Heart right ventricle (tissue), 16 donors: Measurements from ENCODE around the gene PABPC1L. TPM values are rescaled to one million over a fixed set of nuclear protein-coding genes. Genes with fewer than 3 reads are reported as not detected.

Experiments used
- ATAC-seq, 8 donors: fragments of 200-7000 bp; cut with Tn5 transposase; one replicate each; pipeline ENCODE4 v1.9.1; 2020; ENCODE audit warnings: mild to moderate bottlenecking in 8 of 8, moderate library complexity in 8 of 8, moderate number of reproducible peaks in 1 of 8
- DNase-seq, 2 donors: peaks; one replicate each; pipeline ENCODE4 v3.0.0-alpha.2; 2020
- H3K27ac ChIP-seq, 10 donors: fragments of 200-600 bp; sonication (generic) in 2 of 10; one replicate each; pipeline versions ENCODE4 v1.5.0 to v1.8.0; 2020 to 2022; ENCODE audit warnings: mild to moderate bottlenecking in 3 of 10
- H3K27me3 ChIP-seq, 7 donors: fragments of 200-600 bp; one replicate each; pipeline ENCODE4 v1.8.0; 2021 to 2022; ENCODE audit warnings: mild to moderate bottlenecking in 2 of 7
- H3K36me3 ChIP-seq, 9 donors: fragments of 200-600 bp; sonication (generic) in 1 of 9; one replicate each; pipeline versions ENCODE4 v1.5.0 to v1.8.0; 2020 to 2022; ENCODE audit warnings: mild to moderate bottlenecking in 2 of 9
- H3K4me1 ChIP-seq, 9 donors: fragments of 200-600 bp; sonication (generic) in 1 of 9; one replicate each; pipeline versions ENCODE4 v1.5.0 to v1.8.0; 2020 to 2022; ENCODE audit warnings: mild to moderate bottlenecking in 4 of 9
- H3K4me3 ChIP-seq, 10 donors: fragments of 200-600 bp; sonication (generic) in 2 of 10; one replicate each; pipeline versions ENCODE4 v1.5.0 to v1.8.0; 2020 to 2022; ENCODE audit warnings: mild to moderate bottlenecking in 7 of 10, moderate library complexity in 2 of 10
- H3K9me3 ChIP-seq, 11 donors: fragments of 200-600 bp in 10 of 11; sonication (generic) in 2 of 11; one replicate each; pipeline versions ENCODE4 v1.5.0 to v1.8.0; 2013 to 2022; ENCODE audit warnings: mild to moderate bottlenecking in 2 of 11, control low read depth in 1 of 11, moderate library complexity in 1 of 11
- WGBS, 2 donors: extraction: QIAGEN DNeasy Blood & Tissue Kit; methylation state at CpG; one replicate each; pipeline ENCODE4 v1.1.7; 2013; ENCODE audit warnings: inconsistent platforms in 1 of 2; 5-methylcytosine and 5-hydroxymethylcytosine counted together
- intact Hi-C, 10 donors: fragments of 100-400 bp; cut with DNase I; formaldehyde crosslinking; loops; one replicate each; pipeline versions ENCODE4 v1.11.1 to v1.14.2; 2022
- polyA plus RNA-seq, 2 donors: library from polyadenylated mRNA; stranded (reverse); fragments of 200-250 nt; gene quantifications; one replicate each; pipeline ENCODE4 v1.2.3, GENCODE V29; 2013
- total RNA-seq, 10 donors: library from RNA; stranded (reverse); fragmentation: NEBNext Ultra II Directional in 3 of 10; extraction: Animal tissue kit (Norgen Biotek cat#: 25700) in 3 of 10; gene quantifications; one replicate each; pipeline versions ENCODE4 v1.2.1 to v1.2.4, GENCODE V29; 2021 to 2023
- TF ChIP-seq, protein P1 (sequence below), 9 donors: fragments of 200-600 bp; sonication (generic) in 2 of 9; IDR thresholded peaks; one replicate each; pipeline versions ENCODE4 v1.5.0 to v1.8.0; 2021 to 2022; ENCODE audit warnings: antibody characterized with exemption in 9 of 9, mild to moderate bottlenecking in 5 of 9, moderate library complexity in 1 of 9
- donor health status: Arrhythmogenic right ventricular cardiomyopathy.
- donor health status: ischemic (EF 13 %, LVEDD 7.1; RV severe dilation, severe dysfunction).
- donor health status: healthy with polysubstance abuse.
- donor health status: DM: no; HTN: yes; CAD: no.
- donor health status: DM: no; HTN: no; CAD: no.
- donor health status: ischemic (EF 25% LVEDD 6.9; RV normal size, moderate dysfunction).
- donor health status: ischemic (EF 25% LVEDD 5.7; RV mildly dilated, moderate dysfunction).
- donor health status: healthy.
- donor health status: DM: yes; HTN: yes; CAD: no.
- donor health status: Ischemic cardiomyopathy.
- donor health status: ischemic (EF 35%, LVEDD 5.7; RV mildly dilated, moderate dysfunction).
- donor health status: nonischemic (EF 11% LVEDD 7.7; RV severe dilation, severe dysfunction).
- donor health status: DM: yes; HTN: yes; CAD: no.
- donor health status: PGD.
- donor health status: ischemic (EF 29% LVEDD 5.4; RV normal size, mild dysfunction).
- donor health status: nonischemic (EF 23%, LVEDD 6.1; RV moderate dilation, normal function).

Gene PABPC1L
- total and polyA plus RNA-seq, 12 donors, result 0.89 to 14.3 (median 1.9) TPM

DNA sequence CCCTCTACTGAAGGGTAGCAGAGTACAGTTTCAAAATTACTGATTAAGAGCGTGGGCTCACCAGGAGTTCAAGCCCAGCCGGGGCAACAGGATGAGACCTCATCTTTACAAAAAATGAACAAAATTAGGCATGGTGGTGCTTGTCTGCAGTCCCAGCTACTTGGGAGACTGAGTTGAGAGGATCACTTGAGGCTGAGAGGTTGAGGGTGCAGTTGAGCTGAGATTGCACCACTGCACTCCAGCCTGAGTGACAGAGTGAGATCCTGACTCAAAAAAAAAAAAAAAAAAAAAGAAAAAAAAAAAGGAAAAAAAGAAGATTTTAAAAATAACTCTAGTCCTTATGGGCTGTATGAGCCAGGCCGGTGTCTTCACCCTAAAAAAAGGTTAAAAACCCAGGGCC, 18.7 kb downstream of the PABPC1L start:
- Histone ChIP-seq H3K4me3 (no peak overlapping the region), H3K27me3 (no peaks in the 10 kb centered on the region), H3K27ac (no peak overlapping the region), H3K4me1 (no peaks in the 10 kb centered on the region), H3K36me3 (peaks cover 0 to 27% (median 0%) of the 10 kb centered on the region in 9 donors), H3K9me3 (no peaks in the 10 kb centered on the region)
- 80 to 87% methylated on average over 3 of the region's 3 CpGs for WGBS, 2 donors
- TF ChIP-seq, protein P1, sequence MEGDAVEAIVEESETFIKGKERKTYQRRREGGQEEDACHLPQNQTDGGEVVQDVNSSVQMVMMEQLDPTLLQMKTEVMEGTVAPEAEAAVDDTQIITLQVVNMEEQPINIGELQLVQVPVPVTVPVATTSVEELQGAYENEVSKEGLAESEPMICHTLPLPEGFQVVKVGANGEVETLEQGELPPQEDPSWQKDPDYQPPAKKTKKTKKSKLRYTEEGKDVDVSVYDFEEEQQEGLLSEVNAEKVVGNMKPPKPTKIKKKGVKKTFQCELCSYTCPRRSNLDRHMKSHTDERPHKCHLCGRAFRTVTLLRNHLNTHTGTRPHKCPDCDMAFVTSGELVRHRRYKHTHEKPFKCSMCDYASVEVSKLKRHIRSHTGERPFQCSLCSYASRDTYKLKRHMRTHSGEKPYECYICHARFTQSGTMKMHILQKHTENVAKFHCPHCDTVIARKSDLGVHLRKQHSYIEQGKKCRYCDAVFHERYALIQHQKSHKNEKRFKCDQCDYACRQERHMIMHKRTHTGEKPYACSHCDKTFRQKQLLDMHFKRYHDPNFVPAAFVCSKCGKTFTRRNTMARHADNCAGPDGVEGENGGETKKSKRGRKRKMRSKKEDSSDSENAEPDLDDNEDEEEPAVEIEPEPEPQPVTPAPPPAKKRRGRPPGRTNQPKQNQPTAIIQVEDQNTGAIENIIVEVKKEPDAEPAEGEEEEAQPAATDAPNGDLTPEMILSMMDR (IDR thresholded peaks at IDR 0.05), result no peak
- no peak for DNase-seq
- intact Hi-C loops, result no loop called here
- ATAC-seq, result no peak

DNA sequence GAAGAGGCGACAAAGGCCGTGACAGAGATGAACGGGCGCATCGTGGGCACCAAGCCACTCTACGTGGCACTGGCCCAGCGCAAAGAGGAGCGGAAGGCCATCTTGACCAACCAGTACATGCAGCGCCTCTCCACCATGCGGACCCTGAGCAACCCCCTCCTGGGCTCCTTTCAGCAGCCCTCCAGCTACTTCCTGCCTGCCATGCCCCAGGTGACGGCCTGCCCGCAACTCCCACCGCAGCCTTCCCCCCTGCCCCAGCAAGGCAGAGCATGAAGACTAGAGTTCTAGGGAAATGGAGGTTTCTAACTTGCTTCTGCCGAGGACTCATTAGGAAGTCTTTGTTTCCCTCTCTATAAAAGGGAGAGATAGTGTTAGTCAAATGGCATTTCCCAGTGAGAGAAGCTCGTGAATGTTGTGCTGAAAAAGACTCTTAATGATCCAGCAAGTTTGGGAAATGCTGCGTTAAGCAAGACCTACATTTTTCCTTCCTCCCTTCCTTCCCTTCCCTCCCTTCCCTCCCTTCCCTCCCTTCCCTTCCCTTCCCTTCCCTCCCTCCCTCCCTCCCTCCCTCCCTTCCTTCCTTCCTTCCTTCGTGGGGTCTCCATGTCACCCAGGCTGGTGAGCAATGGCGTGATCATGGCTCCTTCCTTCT, 20.8 kb downstream of the PABPC1L start:
- Histone ChIP-seq H3K27ac (no peak overlapping the region), H3K36me3 (peaks cover 0 to 32% (median 0%) of the 10 kb centered on the region in 9 donors), H3K27me3 (no peaks in the 10 kb centered on the region), H3K9me3 (no peaks in the 10 kb centered on the region), H3K4me3 (no peak overlapping the region), H3K4me1 (no peaks in the 10 kb centered on the region)
- TF ChIP-seq, protein P1 (IDR thresholded peaks at IDR 0.05), result no peak
- intact Hi-C loops, result no loop called here
- ATAC-seq (no peak), DNase-seq (no peak)
- WGBS, 2 donors, result 89 to 93% methylated on average over 17 to 18 of the region's 18 CpGs

DNA sequence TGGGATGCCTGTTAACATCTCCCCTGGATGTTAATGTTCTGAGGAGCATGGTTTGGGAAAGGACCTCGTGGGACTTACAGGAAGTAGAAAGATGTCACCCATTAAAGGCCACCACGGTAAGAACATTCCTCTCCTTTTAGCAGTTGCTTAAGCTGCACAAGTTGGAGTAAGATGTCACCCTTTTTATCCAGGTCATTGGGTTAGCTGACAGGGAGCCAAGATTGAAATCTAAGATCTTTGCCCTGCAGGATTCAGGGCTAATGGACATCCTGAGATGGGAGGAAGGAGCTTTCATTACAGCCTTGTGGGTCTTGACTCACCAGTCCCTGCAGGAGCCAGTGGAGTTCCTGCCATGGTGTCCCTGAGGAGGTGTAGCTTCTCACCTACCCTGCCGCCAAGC, 22.1 kb downstream of the PABPC1L start:
- TF ChIP-seq, protein P1 (IDR thresholded peaks at IDR 0.05), result no peak

DNA sequence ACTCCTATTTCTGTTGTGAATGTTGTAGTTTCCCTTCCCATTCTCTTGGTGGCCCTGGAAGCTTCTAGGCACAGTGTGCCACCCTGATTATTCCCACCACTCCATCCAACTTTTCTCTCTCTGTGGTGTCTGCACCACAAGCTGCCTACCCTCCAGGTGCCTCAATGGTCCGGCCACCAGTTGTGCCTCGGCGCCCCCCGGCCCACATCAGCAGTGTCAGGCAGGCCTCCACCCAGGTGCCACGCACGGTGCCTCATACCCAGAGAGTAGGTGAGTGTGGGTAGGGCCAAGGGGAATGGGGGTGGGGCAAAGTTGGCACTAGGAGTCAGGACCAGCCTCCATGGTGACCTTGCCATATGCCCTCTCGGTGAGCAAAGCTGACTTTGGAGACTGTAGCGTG, 23.1 kb downstream of the PABPC1L start:
- ATAC-seq (no peak), DNase-seq (no peak)
- H3K4me3 ChIP-seq, result no peak overlapping the region
- H3K27me3 ChIP-seq, result no peaks in the 10 kb centered on the region
- WGBS, 2 donors, result 97 to 98% methylated on average over 8 of the region's 8 CpGs
- peaks cover 0 to 47% (median 0%) of the 10 kb centered on the region in 9 donors for H3K36me3 ChIP-seq
- TF ChIP-seq, protein P1 (IDR thresholded peaks at IDR 0.05), result no peak
- intact Hi-C loops, result no loop called here
- no peaks in the 10 kb centered on the region for H3K9me3 ChIP-seq
- no peaks in the 10 kb centered on the region for H3K4me1 ChIP-seq
- no peak overlapping the region for H3K27ac ChIP-seq

More for the DNA sequence above, 22.1 kb downstream of the PABPC1L start:
- DNase-seq, result no peak
- Histone ChIP-seq H3K36me3 (peaks cover 0 to 45% (median 0%) of the 10 kb centered on the region in 9 donors), H3K27ac (no peak overlapping the region), H3K9me3 (no peaks in the 10 kb centered on the region), H3K4me3 (no peak overlapping the region), H3K27me3 (no peaks in the 10 kb centered on the region), H3K4me1 (no peaks in the 10 kb centered on the region)
- WGBS, 2 donors, result 83% methylated on average over 3 of the region's 3 CpGs
- ATAC-seq, result no peak
- intact Hi-C loops, result no loop called here
